ENCODE results near the gene DPP6.

Gene DPP6

GRCh38 chr7:154412105-154412504, 359.9 kb downstream of the DPP6 start:
- no peak for DNase-seq (ENCODE audit: low read depth)

- DNase-seq (ENCODE audit: low read depth) = no peak
These were observed 363.7 kb downstream of the DPP6 start for GRCh38 chr7:154415709-154416399.

- no peak for DNase-seq (ENCODE audit: low read depth)
These were observed 364.5 kb downstream of the DPP6 start for GRCh38 chr7:154416714-154417113.

- DNase-seq (ENCODE audit: low read depth) = no peak
These were observed 367.1 kb downstream of the DPP6 start for GRCh38 chr7:154419344-154419743.

GRCh38 chr7:154423231-154423630, 371.0 kb downstream of the DPP6 start:
- DNase-seq (ENCODE audit: low read depth) = no peak

- no peak for DNase-seq (ENCODE audit: low read depth)
These were observed 372.2 kb downstream of the DPP6 start for GRCh38 chr7:154424350-154424749.

GRCh38 chr7:154425271-154425670, 373.1 kb downstream of the DPP6 start:
- DNase-seq (ENCODE audit: low read depth) = no peak

- no peak for DNase-seq (ENCODE audit: low read depth)
These were observed 374.6 kb downstream of the DPP6 start for GRCh38 chr7:154426778-154427177.

- no peak for DNase-seq (ENCODE audit: low read depth)
These were observed 375.3 kb downstream of the DPP6 start for GRCh38 chr7:154427533-154427932.

GRCh38 chr7:154429666-154430404, 377.6 kb downstream of the DPP6 start:
- no peak for DNase-seq (ENCODE audit: low read depth)

- DNase-seq (ENCODE audit: low read depth) = no peak
These were observed 378.4 kb downstream of the DPP6 start for GRCh38 chr7:154430640-154431039.

GRCh38 chr7:154431045-154431444, 378.8 kb downstream of the DPP6 start:
- no peak for DNase-seq (ENCODE audit: low read depth)

- DNase-seq (ENCODE audit: low read depth) = no peak
These were observed 381.7 kb downstream of the DPP6 start for GRCh38 chr7:154433632-154434598.

- no peak for DNase-seq (ENCODE audit: low read depth)
These were observed 384.4 kb downstream of the DPP6 start for GRCh38 chr7:154436560-154436959.

- DNase-seq (ENCODE audit: low read depth) = no peak
These were observed 385.0 kb downstream of the DPP6 start for GRCh38 chr7:154437234-154437633.

- DNase-seq (ENCODE audit: low read depth) = no peak
These were observed 386.6 kb downstream of the DPP6 start for GRCh38 chr7:154438571-154439367.

- no peak for DNase-seq (ENCODE audit: low read depth)
These were observed 387.9 kb downstream of the DPP6 start for GRCh38 chr7:154440058-154440457.

- no peak for DNase-seq (ENCODE audit: low read depth)
These were observed 388.5 kb downstream of the DPP6 start for GRCh38 chr7:154440651-154441050.

- no peak for DNase-seq (ENCODE audit: low read depth)
These were observed 389.6 kb downstream of the DPP6 start for GRCh38 chr7:154441811-154442210.

GRCh38 chr7:154442939-154443338, 390.7 kb downstream of the DPP6 start:
- DNase-seq (ENCODE audit: low read depth) = no peak

GRCh38 chr7:154450451-154450850, 398.3 kb downstream of the DPP6 start:
- DNase-seq (ENCODE audit: low read depth) = no peak
